HG03060 (cell line): ENCODE data around the gene AGA.
A peak's percentile ranks its signal among the peaks of the same experiment; 100 is the strongest.

ENCODE experiments used
- ATAC-seq: cut with Tn5 transposase; IDR thresholded peaks from one replicate; pipeline ENCODE4 v1.9.1; 2021; ENCODE audit warnings: low read depth, moderate number of reproducible peaks; ENCODE audit not compliant: unreplicated experiment

AGA gene

DNA sequence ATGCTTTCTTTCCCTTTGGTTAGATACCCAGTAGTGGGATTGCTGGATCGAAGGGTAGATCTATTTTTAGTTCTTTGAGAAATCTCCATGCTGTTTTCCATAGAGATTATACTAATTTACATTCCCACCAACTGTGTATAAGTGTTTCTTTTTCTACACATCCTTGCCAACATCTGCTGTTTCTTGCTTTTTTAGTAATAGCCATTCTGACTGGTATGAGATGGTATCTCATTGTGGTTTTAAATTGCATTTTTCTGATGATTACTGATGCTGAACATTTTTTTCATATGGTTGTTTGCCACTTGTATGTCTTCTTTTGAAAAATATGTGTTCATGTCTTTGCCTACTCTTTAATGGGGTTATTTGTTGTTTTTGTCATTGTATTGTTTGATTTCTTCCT is 6.6 kb upstream of the AGA start:
- ATAC-seq, result no peak

DNA sequence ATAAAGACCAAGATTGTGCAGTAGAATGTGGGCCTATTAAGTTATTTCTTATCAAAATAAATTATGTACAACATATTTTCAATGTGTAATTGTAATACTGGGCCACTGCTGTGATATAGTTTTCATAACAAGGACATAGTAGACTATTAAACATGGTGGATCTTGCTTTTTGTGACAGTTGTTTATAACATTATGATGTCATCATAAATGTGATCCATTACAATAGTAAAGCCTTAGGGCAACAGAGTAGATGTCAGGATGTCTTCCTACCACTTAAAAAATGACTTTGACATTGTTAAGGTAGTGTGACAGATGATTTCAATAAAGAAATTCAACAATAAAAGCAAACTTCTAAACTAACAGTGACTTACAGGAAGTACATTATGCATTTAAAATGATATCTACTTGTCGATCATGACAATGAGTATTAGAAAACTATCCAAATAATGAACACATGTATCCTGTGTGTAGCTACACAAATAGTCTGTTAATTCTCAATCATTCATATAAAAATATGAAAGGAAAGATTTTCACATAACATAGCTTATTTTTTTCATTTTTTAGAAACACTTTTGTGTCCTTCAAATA is 5.3 kb upstream of the AGA start:
- no peak for ATAC-seq

DNA sequence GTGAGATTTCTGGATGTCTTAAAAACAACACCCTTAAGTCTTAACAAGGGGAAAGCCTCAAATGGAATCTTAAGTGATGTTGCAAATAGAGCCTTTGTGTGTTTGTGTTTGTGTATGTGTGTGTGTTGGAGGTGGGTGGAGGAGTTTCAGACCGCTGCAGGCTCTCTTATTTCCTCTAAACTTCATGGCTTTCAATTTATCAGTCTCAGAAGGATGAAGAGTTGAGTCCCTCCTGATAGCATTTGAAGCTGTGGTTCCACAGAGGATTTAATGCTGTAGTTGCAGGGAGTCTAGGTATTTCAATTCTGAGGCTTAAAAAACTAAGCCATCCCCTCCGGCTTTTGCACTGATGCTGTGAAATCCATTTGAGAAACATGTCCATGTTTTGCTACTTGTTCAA is 4.3 kb upstream of the AGA start:
- ATAC-seq, result no peak

DNA sequence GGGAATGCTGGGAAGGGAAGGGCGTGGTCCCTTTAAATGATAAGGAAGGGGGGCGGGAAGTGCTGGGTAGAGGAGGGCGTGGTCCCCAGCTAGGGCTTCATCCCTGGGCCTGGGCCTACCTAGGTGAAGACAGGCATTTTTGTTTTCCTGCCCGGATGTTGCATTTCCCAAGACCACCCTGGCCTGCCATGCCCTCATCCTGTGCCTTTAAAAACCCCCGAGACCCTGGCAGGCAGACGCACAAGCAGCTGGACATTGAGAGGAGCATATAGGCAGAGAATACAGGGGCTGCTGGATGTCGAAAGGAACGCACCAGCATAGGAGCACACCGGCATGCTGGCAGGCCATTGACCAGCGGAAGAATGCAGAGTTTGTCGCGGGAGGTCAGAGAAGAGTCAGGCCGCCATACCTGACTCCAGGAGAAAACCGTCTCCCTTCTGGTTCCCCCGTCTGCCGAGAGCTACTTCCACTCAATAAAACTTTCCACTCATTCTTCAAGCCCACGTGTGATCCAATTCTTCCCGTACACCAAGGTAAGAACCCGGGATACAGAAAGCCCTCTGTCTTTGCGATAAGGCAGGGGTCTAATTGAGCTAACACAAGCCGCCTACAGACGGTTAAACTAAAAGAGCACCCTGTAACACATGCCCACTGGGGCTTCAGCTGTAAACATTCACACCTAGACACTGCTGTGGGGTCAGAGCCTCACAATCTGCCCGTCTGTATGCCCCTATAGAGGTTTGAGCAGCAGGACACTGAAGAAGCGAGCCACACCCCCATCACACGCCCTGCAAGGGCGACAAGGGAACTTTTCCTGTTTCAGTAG is 2.9 kb upstream of the AGA start:
- no peak for ATAC-seq

DNA sequence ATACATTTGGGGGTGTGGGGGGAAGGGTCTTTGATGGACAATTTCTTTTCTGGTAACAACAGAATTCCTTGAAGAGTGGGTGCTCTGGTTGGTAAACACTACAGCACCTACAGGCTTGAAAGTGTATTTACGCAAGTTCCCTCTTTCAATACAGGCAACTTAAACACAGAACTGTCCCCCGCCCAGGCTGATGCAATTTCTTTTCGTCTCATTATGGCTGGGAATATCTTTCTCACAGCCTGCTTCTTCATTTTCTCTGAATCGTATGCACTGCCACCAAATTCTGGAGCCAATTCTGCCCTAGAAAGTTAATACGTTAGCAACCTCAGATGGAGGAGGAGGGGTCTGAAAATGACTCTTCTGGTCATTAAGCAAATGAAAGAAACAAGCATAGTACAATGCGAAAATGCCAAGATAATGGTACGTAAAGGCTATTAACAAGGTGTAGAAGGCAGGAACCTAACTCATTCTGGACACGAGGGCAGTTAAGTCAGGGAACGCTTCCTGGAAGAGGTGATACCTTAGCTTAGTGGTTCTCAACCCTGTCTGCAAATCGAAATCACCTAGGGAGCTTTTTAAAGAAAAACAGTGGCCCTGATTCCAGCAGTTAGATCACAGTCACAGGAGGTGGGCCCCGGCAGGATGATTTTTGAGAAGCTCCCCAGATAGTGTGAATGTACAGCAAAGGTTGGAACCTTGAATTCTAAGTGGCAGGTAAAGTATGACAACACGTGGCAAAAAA is 1.0 kb downstream of the AGA start:
- ATAC-seq, result peak; percentile 31

DNA sequence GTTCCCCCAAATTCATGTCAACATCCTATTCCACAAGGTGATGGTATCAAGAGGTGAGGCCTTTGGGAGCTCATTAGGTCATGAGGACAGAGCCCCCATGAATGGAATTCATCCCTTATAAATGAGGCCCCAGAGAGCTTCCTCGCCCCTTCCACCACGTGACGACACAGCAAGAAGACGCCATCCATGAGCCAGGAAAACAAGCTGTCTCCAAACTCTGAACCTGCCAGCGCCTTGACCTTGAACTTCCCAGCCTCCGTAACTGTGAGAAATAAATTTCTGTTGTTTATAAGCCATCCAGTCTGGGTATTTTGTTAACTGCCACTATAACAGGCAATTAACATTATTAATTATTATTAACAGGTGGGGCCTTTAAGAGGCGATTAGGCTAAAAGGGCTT is 5.8 kb downstream of the AGA start:
- ATAC-seq, result no peak

DNA sequence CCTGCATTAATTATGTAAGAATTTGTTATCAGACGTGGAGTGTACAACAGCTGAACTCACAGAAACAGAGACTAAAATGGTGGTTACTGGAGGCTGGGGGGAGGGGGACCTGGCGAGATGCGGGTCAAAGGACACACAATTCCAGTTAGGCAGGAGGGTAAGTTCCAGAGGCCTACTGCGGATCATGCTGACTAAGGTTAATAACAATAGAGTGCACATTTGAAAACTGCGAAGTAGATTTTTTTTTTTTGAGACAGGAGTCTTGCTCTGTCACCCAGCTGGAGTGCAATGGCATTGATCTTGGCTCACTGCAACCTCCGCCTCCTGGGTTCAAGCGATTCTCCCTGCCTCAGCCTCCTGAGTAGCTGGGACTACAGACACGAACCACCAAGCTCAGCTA is 7.6 kb downstream of the AGA start:
- ATAC-seq, result no peak

DNA sequence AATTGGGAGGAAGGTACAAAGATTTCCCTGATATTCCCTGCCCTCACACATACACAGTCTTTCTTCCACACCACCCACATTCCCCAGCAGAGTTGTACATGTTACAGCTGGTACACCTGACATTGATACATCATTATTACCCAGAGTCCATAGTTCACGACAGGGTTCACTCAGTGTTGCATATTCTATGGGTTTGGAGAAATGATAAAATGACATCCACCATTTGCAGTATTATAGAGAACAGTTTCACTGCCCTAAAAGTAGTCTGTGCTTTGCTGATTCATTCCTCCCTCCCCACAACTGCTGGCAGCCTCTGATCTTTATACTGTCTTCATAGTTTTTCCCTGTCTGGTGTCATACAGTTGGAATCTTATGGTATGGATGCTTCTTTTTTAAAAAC is 15.0 kb downstream of the AGA start:
- no peak for ATAC-seq

DNA sequence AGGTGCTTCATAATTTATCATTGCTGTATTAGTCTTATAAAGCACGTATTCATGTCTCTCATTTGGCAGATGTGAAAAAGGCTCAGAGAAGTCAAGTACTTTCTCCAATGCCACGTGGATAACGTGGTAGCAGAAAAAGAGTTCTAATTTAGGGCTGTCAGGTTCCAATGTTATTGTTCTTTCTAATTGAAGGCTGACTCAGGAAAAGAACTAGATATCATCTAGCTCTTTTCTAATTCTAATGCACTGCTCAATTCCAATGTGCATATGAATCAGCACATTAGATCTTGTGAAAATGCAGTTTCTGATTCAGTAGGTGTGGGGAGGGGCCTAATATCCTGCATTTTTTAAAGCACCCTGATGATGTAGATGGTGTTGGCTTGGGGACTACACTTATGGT is 22.8 kb downstream of the AGA start:
- ATAC-seq, result no peak

DNA sequence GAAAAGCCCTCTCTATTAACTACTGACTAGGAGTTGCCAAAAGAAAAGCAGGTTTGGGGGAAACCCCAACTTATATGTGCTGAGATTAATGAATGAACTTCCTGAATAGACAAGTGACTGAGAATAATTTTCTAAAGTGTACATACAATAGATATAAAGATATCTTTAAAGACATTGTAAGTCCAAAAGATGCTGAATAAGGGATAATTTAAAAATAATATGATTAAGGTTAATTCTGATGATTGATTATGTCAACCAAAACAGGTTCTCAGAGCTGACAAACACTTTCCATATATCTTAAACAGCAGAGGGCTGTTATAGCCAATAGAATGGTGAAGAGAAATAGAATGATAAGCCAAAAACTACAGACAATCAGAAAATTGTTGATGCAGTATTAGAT is 28.6 kb downstream of the AGA start:
- no peak for ATAC-seq

DNA sequence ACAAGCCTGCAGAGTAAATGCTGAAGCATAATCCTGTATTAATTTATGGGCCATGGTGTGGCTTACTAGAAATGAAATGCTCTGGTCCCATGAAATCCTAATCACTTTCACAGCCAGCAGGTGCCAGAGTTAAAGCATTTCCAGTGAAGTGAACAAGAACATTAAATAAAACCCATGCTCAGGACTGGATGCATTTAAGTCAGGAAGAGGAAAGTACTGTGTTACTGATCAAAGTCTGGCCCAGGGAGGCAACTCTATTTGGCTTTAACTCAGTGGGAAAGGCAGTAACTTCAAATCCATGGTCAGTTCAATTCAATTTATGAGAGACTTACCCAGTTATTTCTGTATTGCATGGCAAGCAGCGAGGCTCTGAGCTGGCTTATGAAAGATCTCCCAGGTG is 29.2 kb downstream of the AGA start:
- ATAC-seq, result no peak

DNA sequence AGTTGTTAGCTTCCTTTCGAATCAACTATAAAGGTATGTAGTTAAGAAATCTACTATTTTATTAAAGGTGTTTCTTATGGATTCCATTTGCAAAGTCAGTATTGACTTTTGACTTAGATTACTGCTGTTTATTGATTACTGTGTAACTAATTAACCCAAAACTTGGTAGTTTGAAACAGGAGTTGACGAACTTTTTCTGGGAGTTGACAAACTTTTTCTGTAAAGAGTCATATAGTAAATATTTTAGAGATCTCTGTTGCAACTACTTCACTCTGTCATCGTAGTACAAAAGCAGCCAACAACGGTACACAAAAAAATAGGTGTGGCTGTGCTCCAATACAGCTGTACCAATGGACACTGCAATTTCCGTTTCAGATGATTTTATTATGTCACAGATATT is 30.2 kb downstream of the AGA start:
- no peak for ATAC-seq

DNA sequence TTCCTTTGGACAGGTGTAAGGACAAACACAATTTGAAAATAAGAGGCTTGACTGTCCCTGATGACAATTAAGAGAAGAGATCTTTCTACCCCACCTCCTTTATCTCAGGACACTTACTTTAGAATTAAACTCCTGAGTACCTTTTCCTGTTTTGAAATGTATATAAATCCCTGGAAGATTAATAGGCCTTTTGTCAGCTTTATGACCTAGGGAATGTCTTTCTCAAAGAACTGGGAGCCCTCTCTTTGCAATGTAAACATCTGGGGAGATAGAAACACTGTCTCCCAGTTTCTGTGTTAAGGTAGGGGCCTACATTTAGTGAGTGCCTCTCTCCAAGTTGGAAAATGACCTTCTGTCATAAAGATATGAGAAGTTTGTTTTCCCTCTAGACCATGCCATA is 31.7 kb downstream of the AGA start:
- no peak for ATAC-seq

DNA sequence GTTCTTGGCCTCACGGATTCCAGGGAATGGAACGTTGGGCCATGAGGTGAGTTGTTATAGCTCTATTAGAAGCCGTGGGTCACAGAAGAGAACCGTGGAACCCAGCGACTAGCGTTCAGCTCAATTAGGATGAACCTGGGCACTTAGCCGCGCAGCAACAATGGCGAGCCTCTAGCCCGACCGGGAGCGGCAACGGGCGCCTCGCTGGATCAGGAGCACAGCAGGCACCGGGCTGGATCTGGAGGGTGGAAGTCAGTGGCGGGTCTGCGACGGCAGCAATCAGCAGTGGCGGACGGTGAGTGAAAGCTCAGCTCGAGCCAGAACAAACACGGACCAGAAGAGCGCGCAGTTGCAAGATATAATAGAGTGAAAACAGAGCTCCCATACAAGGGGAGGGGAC is 34.2 kb downstream of the AGA start:
- no peak for ATAC-seq

DNA sequence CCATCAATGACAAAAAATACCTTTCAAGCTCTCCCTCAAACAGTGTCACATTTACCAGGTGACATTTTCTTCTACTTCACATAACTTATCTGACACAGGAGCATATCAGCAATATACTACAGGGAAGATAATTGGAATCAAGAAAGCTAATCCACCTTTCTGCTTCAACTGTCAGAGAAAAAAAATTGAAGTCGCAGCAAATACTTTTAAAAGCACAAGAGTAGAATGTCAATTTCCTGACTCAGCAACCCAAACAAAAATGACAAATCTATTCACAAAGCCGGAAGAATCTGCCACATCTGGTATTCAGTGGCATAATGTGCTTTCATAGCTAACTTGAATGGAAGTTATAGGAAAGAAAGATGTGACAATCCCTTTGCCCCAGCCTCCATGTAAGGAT is 36.7 kb downstream of the AGA start:
- no peak for ATAC-seq

DNA sequence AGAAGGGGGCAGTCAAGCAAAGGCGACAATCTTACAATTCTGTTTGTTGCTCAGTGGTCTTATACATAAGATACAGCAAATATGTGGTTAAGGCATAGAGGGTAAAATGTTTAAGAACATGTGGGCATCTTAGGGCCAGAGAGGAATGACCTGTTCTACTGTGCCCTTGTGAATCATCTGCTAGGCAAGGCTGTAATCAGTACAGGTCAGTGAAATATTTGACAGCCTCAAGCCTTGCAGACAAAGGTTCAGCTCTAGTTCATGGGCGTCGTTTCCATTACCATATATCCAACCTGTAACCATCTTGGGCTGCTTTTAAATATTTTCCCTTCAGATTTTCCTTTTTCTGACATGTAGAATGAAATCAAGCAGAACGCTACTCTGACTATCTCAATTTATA is 37.3 kb downstream of the AGA start:
- no peak for ATAC-seq

DNA sequence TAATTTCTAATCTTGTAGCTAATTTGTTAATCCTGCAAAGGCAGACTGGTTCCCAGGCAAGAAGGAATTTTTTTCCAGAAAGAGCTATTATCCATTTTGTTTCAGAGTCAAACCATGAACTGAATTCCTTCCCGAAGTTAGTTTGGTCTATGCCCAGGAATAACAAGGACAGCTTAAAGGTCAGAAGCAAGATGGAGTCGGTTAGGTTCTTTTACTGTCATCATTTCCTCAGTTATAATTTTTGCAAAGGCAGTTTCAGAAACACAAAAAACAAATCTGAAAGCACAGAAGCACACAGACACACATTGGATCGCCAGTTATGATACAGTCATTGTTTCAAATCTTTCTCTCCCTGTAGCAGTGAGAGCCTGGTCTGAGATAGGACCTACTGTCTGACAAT is 37.9 kb downstream of the AGA start:
- ATAC-seq, result no peak

DNA sequence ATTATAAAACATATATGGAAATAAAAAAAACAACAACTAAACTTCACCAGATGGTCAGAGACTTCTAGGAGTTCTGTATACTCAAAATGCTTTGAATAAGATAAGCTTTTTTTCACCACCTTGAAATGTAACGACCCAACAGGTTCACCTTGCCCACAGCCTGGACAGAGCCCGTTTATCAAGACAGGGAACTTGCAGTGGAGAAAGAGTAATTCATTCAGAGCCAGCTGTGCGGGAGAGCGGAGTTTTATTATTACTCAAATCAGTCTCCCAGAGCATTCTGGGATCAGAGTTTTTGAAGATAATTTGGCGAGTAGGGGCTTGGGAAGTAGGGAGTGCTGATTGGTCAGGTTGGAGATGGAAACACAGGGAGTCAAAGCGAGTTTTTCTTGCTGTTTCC is 38.5 kb downstream of the AGA start:
- no peak for ATAC-seq

DNA sequence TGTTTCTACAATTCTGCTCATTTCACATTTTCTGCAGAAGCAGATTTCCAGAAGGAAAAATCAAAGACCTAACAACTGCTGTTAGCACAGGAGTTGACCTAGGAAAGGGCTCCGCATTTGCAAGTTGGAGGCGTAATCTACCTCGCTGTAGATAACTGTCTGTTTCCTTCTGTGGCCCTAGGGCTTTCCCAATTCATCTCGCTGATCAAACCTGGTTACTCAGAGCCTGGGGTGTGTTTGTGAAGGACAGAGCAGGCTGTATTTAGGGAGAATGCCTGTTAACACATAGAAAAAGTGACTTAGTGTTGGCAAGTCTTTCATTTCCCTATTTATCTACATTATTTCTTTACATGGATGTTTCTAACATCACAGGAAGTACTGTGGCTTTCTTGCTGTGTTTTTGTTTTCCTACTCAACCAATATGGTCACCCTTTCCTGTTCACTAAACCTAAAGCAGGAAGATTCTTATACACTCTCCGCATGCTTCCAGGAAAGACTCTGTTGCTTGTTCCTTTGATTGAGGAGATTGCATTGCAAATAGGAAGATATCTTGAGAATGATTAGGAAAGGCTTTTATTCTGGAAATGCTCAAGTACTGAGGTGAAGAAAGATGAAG is 40.5 kb downstream of the AGA start:
- no peak for ATAC-seq

DNA sequence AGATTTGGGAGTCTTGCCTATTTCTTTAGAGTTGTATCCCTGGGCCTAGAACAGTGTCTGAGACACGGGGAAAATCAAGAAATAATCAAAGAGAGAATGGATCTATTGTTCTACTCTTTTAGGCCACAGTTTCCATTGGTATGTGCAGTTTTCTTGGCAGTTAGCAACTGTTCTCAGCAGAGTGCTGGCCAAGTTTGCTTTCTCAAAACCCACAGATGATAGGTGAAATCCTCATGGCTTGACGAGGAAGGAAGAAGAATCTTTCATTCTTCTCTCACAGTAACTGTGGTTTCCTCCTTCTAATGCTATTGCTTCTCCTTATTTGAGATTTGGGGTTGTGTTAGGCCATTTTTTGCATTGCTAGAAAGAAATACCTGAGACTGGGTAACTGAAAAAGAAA is 42.2 kb downstream of the AGA start:
- ATAC-seq, result no peak

DNA sequence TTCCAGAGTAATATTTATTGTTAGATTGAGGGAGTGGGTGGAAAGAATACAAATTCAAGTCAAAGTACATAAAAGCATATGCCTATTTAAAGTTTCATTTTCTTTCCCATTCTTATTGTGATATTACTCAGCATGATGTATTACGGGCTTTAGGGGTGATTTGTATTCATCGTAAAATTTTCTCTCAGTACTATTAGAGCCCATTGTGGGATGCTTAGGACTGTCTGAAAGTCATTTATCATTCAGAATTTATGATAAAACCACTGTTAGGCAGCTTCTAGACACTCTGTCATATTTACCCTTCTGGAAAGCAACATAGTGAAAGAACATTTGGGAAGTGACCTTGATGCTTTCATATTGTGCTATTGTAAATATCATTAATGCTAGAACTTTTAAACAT is 45.9 kb downstream of the AGA start:
- ATAC-seq, result no peak
